GM12865 (cell line): ENCODE results near the gene PRICKLE4.

Experiments used
- DNase-seq: peaks from one replicate; pipeline ENCODE4 v3.0.0; 2010; ENCODE audit warnings: low read depth
- H3K4me3 ChIP-seq: 2 replicates; pipeline ENCODE4 v1.5.1; 2011; ENCODE audit warnings: mild to moderate bottlenecking, low read depth, low read length, control low read depth
- CTCF ChIP-seq: IDR thresholded peaks from 2 replicates; pipeline ENCODE4 v1.5.1; 2011; ENCODE audit warnings: low read length, control low read depth, low read depth, inconsistent platforms; ENCODE audit not compliant: insufficient read depth; ENCODE audit errors: missing control alignments

Gene PRICKLE4

GRCh38 chr6:41740366-41741162 lies 40.0 kb upstream of the PRICKLE4 start:
- DNase-seq, result no peak
- TF ChIP-seq CTCF, result no peak
- no peak overlapping the region for H3K4me3 ChIP-seq

GRCh38 chr6:41741625-41742490 lies 38.7 kb upstream of the PRICKLE4 start:
- no peak overlapping the region for H3K4me3 ChIP-seq
- TF ChIP-seq CTCF, result no peak
- no peak for DNase-seq

- no peak for DNase-seq
- no peak for TF ChIP-seq CTCF
- no peak overlapping the region for H3K4me3 ChIP-seq
Observed at GRCh38 chr6:41743406-41744235, 37.0 kb upstream of the PRICKLE4 start.

GRCh38 chr6:41744236-41744787 lies 36.3 kb upstream of the PRICKLE4 start:
- H3K4me3 ChIP-seq, result no peak overlapping the region
- no peak for TF ChIP-seq CTCF
- DNase-seq, result no peak

GRCh38 chr6:41746107-41746506 lies 34.5 kb upstream of the PRICKLE4 start:
- no peak overlapping the region for H3K4me3 ChIP-seq
- no peak for TF ChIP-seq CTCF
- DNase-seq, result no peak

- DNase-seq, result no peak
- no peak for TF ChIP-seq CTCF
- H3K4me3 ChIP-seq, result no peak within 1 kb of the TSS
Observed at GRCh38 chr6:41747256-41748101, 33.1 kb upstream of the PRICKLE4 start, which contains the start of gene PGC. Gene PGC (minus strand): TSS chr6:41747397. CDS start chr6:41747334, 63 bp downstream.
